ENCODE data around the gene KLRC4. TPM values are rescaled to one million over a fixed set of nuclear protein-coding genes. Genes with fewer than 3 reads are reported as not detected.
"Not testable (repeated sequence)": the region's sequence is repeated elsewhere in the genome, so short reads cannot be mapped to it uniquely, and the experiment has no call there.

Gene KLRC4
- total RNA-seq, 3 donors from 2014 or later: 0.78 to 1.1 (median 0.95) TPM

DNA sequence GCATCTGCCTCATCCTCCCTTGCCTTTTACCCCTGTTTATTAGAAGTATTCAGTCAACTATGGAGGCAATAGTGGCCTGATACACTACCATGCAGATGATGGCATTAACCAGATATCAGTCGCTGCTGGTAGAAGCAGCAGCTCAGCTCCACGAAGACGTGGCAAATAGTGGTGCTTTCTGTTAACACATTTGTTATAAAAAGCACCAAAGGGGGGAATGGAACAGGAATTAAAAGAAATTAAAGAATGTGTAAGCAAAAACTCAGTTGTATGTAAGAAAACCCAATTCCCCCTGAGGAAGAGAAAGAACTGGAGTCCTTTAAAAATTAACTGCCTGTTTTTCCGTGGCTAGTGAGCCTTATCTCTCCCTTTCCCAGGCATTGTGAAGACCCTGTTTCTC, 41.8 kb downstream of the KLRC4 start:
- not testable (repeated sequence) for H3K27me3 Mint-ChIP-seq (ENCODE audit: low read depth); ATAC-seq; DNase-seq; H3K9me3 Mint-ChIP-seq; H3K36me3 Mint-ChIP-seq (ENCODE audit: insufficient read depth); H3K4me3 Mint-ChIP-seq
- peaks cover 24% of the 10 kb centered on the region for H3K4me1 Mint-ChIP-seq (ENCODE audit: low read depth)

GRCh38 chr12:10366875-10367274, 42.7 kb downstream of the KLRC4 start:
- DNase-seq (no peak), ATAC-seq (no peak)
- Mint-ChIP-seq H3K4me3 (no peak overlapping the region), H3K27me3 (ENCODE audit: low read depth) (no peaks in the 10 kb centered on the region), H3K9me3 (peaks cover 5% of the 10 kb centered on the region), H3K36me3 (ENCODE audit: insufficient read depth) (peaks cover 7% of the 10 kb centered on the region), H3K4me1 (ENCODE audit: low read depth) (peaks cover 19% of the 10 kb centered on the region)

- ATAC-seq (no peak), DNase-seq (no peak)
- Mint-ChIP-seq H3K4me3 (no peak overlapping the region), H3K36me3 (ENCODE audit: insufficient read depth) (peaks cover 7% of the 10 kb centered on the region), H3K9me3 (peaks cover 5% of the 10 kb centered on the region), H3K4me1 (ENCODE audit: low read depth) (peaks cover 22% of the 10 kb centered on the region), H3K27me3 (ENCODE audit: low read depth) (no peaks in the 10 kb centered on the region)
Observed at GRCh38 chr12:10365696-10366405, 43.7 kb downstream of the KLRC4 start.

- Mint-ChIP-seq H3K36me3 (ENCODE audit: insufficient read depth) (peaks cover 7% of the 10 kb centered on the region), H3K4me1 (ENCODE audit: low read depth) (peaks cover 17% of the 10 kb centered on the region), H3K27me3 (ENCODE audit: low read depth) (no peaks in the 10 kb centered on the region), H3K9me3 (peaks cover 5% of the 10 kb centered on the region), H3K4me3 (no peak overlapping the region)
- DNase-seq (peak; percentile 45), ATAC-seq (peak; percentile 74 to 78)
Observed at GRCh38 chr12:10364815-10365622, 44.5 kb downstream of the KLRC4 start.

- Mint-ChIP-seq H3K9me3 (peaks cover 5% of the 10 kb centered on the region), H3K27me3 (ENCODE audit: low read depth) (no peaks in the 10 kb centered on the region), H3K4me1 (ENCODE audit: low read depth) (peaks cover 15% of the 10 kb centered on the region), H3K36me3 (ENCODE audit: insufficient read depth) (peaks cover 7% of the 10 kb centered on the region), H3K4me3 (no peak overlapping the region)
- DNase-seq (no peak), ATAC-seq (peak; percentile 58)
Observed at GRCh38 chr12:10363914-10364814, 45.4 kb downstream of the KLRC4 start.

DNA sequence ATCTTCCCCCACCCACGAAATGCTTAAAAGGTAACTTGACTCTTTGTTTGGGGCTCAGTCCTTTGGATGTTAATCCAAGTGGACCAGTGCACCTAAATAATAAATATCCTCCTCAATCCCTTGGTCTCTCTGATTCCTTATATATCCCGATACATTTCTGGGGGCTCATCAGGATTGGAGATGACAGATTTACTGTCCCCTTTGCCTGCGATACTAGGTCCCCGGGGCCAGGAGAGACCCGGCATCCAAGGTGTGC, 46.0 kb downstream of the KLRC4 start:
- peaks cover 13% of the 10 kb centered on the region for H3K4me1 Mint-ChIP-seq (ENCODE audit: low read depth)
- H3K9me3 Mint-ChIP-seq: peaks cover 5% of the 10 kb centered on the region
- ATAC-seq (no peak), DNase-seq (no peak)
- H3K27me3 Mint-ChIP-seq (ENCODE audit: low read depth): no peaks in the 10 kb centered on the region
- H3K4me3 Mint-ChIP-seq: no peak overlapping the region
- peaks cover 4% of the 10 kb centered on the region for H3K36me3 Mint-ChIP-seq (ENCODE audit: insufficient read depth)

- no peak for ATAC-seq
- DNase-seq: no peak
- Mint-ChIP-seq H3K36me3 (ENCODE audit: insufficient read depth) (no peaks in the 10 kb centered on the region), H3K4me3 (no peak overlapping the region), H3K4me1 (ENCODE audit: low read depth) (peaks cover 10% of the 10 kb centered on the region), H3K9me3 (peaks cover 2% of the 10 kb centered on the region), H3K27me3 (ENCODE audit: low read depth) (no peaks in the 10 kb centered on the region)
Observed at GRCh38 chr12:10362828-10363657, 46.5 kb downstream of the KLRC4 start.

DNA sequence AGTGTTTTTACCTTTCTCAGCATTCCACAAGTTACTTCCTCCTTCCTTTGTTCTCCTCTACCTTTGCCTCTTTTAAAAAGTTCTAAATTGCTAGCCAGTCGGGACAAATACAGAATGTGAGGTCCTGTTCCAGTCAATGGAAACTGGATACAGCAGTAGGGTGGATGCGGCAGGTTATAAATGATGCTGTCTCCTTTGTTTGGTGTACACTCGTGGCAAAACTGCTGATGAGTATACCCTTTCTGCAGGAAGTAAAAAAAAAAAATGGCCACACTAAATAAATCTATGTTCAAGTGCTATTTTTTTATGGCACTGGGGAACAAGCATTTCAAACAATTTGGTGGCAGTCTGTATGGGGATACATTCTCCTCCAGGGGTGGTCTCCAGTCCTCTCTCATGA, 47.2 kb downstream of the KLRC4 start:
- no peaks in the 10 kb centered on the region for H3K27me3 Mint-ChIP-seq (ENCODE audit: low read depth)
- no peak overlapping the region for H3K4me3 Mint-ChIP-seq
- no peak for DNase-seq
- no peaks in the 10 kb centered on the region for H3K36me3 Mint-ChIP-seq (ENCODE audit: insufficient read depth)
- ATAC-seq: no peak
- peaks cover 9% of the 10 kb centered on the region for H3K4me1 Mint-ChIP-seq (ENCODE audit: low read depth)
- no peaks in the 10 kb centered on the region for H3K9me3 Mint-ChIP-seq

DNA sequence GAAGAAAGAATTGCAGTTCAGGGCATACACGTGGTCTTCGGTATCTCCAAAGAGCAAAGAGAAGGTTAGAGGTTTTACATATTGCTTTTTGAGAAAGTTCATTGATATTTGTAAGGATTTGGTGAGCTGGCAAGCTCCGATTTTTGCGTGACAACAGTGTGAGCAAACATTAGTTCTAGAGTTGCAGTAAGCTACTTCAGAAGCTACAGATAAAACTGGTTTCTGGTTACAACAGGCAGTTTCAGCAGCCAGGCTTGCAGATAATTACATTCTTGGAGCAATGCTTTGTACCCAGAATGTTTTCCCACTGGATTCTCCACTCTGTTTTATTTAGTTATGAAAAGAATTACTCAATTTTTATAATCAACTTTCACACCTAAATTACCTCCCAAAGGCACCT, 47.9 kb downstream of the KLRC4 start:
- H3K36me3 Mint-ChIP-seq (ENCODE audit: insufficient read depth): no peaks in the 10 kb centered on the region
- no peaks in the 10 kb centered on the region for H3K9me3 Mint-ChIP-seq
- H3K4me3 Mint-ChIP-seq: no peak overlapping the region
- peaks cover 9% of the 10 kb centered on the region for H3K4me1 Mint-ChIP-seq (ENCODE audit: low read depth)
- ATAC-seq (no peak), DNase-seq (no peak)
- H3K27me3 Mint-ChIP-seq (ENCODE audit: low read depth): no peaks in the 10 kb centered on the region

GRCh38 chr12:10361084-10361483, 48.5 kb downstream of the KLRC4 start:
- no peaks in the 10 kb centered on the region for H3K9me3 Mint-ChIP-seq
- H3K36me3 Mint-ChIP-seq (ENCODE audit: insufficient read depth): no peaks in the 10 kb centered on the region
- no peak overlapping the region for H3K4me3 Mint-ChIP-seq
- ATAC-seq (peak in 1 of 2 donors; percentile 19), DNase-seq (no peak)
- no peaks in the 10 kb centered on the region for H3K27me3 Mint-ChIP-seq (ENCODE audit: low read depth)
- peaks cover 9% of the 10 kb centered on the region for H3K4me1 Mint-ChIP-seq (ENCODE audit: low read depth)

GRCh38 chr12:10358969-10359368, 50.6 kb downstream of the KLRC4 start:
- peaks cover 9% of the 10 kb centered on the region for H3K4me1 Mint-ChIP-seq (ENCODE audit: low read depth)
- H3K27me3 Mint-ChIP-seq (ENCODE audit: low read depth): peaks cover 4% of the 10 kb centered on the region
- no peaks in the 10 kb centered on the region for H3K36me3 Mint-ChIP-seq (ENCODE audit: insufficient read depth)
- H3K9me3 Mint-ChIP-seq: no peaks in the 10 kb centered on the region
- DNase-seq: no peak
- H3K4me3 Mint-ChIP-seq: no peak overlapping the region
- ATAC-seq: no peak

- peaks cover 2% of the 10 kb centered on the region for H3K9me3 Mint-ChIP-seq
Observed at GRCh38 chr12:10358131-10358530, 51.4 kb downstream of the KLRC4 start.

More at GRCh38 chr12:10358131-10358530, 51.4 kb downstream of the KLRC4 start:
- H3K4me1 Mint-ChIP-seq (ENCODE audit: low read depth): peaks cover 9% of the 10 kb centered on the region
- H3K27me3 Mint-ChIP-seq (ENCODE audit: low read depth): peaks cover 6% of the 10 kb centered on the region
- no peak overlapping the region for H3K4me3 Mint-ChIP-seq
- H3K36me3 Mint-ChIP-seq (ENCODE audit: insufficient read depth): no peaks in the 10 kb centered on the region
- ATAC-seq: no peak
- no peak for DNase-seq
